GM13977 (cell line): ENCODE data around the gene NPSR1.

Source experiments
- DNase-seq: peaks from one replicate; pipeline ENCODE4 v3.0.0; 2012; ENCODE audit warnings: low spot score
- in situ Hi-C: fragments of 300-500 bp; cut with MboI; formaldehyde crosslinking; loops from one replicate; pipeline ENCODE4 v1.12.0; 2022; ENCODE audit warnings: low sequenced_read_pairs, low pct_unique_long_range_greater_than_20kb, mixed read lengths, inconsistent platforms; ENCODE audit not compliant: unreplicated experiment
- TF ChIP-seq, protein P1 (sequence below): IDR thresholded peaks from 2 replicates; pipeline ENCODE4 v1.5.1; 2012; ENCODE audit warnings: mild to moderate bottlenecking, control low read depth; ENCODE audit not compliant: insufficient read depth; ENCODE audit errors: extremely low read depth, missing control alignments

Gene NPSR1

DNA sequence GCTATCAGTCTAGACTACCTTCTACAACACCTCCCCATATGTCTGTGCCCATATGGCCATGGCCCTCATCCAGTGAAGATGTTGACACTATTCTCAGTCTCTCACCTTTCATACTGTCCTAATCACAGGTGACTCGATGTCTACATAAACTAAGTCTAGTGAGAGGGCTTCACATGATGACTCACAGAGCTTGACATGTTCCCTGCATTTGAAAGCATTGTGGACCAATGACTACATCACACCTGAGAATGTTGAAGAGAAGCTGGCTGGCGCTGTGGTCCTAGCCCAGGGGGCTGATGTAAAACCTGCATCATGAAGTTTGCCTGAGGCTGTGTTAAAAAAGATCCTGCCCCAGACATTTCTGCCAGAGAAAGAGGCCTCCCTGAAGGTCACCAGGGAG lies 167.2 kb downstream of the NPSR1 start:
- in situ Hi-C loops = loop anchor here (25.0 kb wide), 1 partner anchor 212 kb away; the partner anchor contains the start of gene DPY19L1
- TF ChIP-seq, protein P1, sequence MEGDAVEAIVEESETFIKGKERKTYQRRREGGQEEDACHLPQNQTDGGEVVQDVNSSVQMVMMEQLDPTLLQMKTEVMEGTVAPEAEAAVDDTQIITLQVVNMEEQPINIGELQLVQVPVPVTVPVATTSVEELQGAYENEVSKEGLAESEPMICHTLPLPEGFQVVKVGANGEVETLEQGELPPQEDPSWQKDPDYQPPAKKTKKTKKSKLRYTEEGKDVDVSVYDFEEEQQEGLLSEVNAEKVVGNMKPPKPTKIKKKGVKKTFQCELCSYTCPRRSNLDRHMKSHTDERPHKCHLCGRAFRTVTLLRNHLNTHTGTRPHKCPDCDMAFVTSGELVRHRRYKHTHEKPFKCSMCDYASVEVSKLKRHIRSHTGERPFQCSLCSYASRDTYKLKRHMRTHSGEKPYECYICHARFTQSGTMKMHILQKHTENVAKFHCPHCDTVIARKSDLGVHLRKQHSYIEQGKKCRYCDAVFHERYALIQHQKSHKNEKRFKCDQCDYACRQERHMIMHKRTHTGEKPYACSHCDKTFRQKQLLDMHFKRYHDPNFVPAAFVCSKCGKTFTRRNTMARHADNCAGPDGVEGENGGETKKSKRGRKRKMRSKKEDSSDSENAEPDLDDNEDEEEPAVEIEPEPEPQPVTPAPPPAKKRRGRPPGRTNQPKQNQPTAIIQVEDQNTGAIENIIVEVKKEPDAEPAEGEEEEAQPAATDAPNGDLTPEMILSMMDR = no peak
- no peak for DNase-seq

DNA sequence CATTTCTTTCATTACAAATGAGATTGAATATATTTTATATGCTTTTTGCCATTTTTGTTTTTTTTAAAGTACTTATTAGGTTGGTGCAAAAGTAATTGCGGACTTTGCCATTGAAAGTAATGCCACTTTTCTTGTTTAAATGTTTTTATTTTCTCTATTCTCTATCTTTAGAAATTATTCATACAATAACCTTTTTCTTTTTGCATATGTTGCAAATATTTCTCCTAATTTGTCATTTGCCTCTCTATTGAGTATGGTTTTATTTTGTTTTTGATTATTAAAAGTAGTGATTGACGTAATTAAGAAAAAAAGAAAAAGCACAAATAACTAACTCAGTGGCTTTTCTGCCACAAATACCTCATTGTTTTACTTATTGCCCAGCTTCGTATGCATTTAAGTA lies 172.4 kb downstream of the NPSR1 start:
- TF ChIP-seq, protein P1 = no peak
- DNase-seq = no peak
- in situ Hi-C loops = loop anchor here (25.0 kb wide), 1 partner anchor 207 kb away; the partner anchor contains the start of gene DPY19L1

DNA sequence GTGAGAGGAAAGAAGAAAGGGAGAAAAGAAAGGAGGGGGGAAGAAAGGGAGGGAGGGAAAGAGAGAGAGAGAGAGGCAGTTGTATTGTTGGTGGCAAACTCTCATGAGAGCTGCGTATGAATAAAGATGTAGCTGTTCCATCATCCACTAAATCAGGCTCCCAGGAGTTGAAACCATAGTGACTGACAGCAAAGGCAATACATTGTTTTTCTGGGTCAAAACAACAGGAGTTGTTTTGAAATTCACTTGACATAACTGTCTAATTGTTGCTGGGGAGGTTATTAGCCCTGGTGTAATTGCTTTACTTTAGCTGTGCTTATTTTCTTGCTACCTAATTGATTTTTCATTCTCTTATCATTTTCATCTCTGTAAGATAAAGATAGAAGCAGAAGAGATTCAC lies 173.4 kb downstream of the NPSR1 start:
- no peak for DNase-seq
- in situ Hi-C loops = loop anchor here (25.0 kb wide), 1 partner anchor 206 kb away; the partner anchor contains the start of gene DPY19L1
- TF ChIP-seq, protein P1 = no peak

DNA sequence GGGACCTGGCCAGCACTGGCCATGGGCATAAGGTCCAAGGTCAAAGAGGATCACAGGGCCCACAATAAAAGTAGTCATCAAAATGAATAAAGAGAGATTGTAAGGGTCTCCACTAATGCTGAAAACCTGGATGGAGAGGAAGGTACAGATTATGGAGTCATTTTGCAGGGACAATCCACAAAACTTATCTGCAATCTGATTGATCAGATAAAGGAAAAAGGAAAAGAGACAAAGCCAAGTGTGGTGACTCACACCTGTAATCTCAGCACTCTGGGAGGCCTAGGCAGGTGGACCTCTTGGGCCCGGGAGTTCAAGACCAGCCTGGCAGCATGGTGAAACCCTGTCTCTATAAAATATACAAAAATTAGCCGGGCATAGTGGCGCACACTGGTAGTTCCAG lies 174.0 kb downstream of the NPSR1 start:
- in situ Hi-C loops = loop anchor here (25.0 kb wide), 1 partner anchor 205 kb away; the partner anchor contains the start of gene DPY19L1
- TF ChIP-seq, protein P1 = no peak

DNA sequence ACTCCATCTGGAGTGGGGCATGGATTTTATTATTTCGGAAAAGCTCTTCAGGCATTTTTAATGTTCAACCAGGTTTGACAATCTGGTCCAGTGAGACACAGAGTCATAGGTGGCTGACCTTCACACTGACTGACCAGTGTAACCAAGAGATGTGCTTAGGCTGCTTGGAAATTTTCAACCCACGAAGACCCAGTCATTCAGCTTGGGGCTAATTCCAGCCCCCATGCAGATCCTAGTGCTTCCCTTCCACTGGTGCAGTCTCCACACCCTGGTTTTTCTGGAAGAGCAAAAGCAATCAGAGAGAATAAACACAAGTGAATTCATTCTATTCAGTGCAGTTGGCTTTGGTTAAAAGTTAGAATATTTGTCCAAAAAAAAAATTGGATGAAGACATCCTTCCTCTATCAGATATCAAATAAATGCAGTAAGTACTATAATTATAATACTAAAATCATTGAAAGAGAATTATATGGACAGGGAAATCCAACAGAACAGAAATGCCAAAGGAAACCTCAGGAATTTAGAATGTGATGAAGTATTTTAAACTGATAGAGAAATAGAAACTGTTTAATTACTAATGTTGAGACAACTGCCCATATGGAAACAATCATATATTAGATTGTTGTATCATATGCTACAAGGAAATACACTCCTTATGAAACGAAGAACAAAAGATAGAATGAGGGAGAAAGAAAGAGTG lies 178.0 kb downstream of the NPSR1 start:
- DNase-seq = no peak
- in situ Hi-C loops = loop anchor here (25.0 kb wide), 1 partner anchor 201 kb away; the partner anchor contains the start of gene DPY19L1
- TF ChIP-seq, protein P1 = no peak

More for the DNA sequence above, 174.0 kb downstream of the NPSR1 start:
- DNase-seq = no peak

DNA sequence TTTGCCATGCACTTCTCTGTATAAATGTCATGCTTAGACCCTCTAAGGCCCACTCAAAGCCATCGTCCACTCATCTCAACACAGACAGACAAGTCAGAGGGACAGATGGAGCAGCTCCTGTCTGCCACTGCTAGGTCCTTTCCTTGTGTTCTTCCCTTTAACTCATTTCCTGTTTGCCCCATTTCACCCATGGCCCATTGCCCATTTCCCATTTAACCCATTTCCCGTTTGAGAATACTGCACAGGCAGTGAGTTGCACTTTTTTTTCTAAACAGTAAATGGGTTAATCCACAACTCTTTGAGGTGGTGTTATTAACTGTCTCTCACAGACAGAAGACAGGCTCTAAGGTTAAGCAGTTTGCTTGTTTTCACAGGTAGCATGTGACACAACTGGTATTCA lies 179.3 kb downstream of the NPSR1 start:
- no peak for DNase-seq
- in situ Hi-C loops = loop anchor here (25.0 kb wide), 1 partner anchor 200 kb away; the partner anchor contains the start of gene DPY19L1
- TF ChIP-seq, protein P1 = no peak
